NCI-H226 (cell line): ENCODE data around the gene COL9A1.

Experiments used
- DNase-seq: peaks from one replicate; pipeline ENCODE4 v3.0.0-alpha.2; 2015

The COL9A1 gene

DNA sequence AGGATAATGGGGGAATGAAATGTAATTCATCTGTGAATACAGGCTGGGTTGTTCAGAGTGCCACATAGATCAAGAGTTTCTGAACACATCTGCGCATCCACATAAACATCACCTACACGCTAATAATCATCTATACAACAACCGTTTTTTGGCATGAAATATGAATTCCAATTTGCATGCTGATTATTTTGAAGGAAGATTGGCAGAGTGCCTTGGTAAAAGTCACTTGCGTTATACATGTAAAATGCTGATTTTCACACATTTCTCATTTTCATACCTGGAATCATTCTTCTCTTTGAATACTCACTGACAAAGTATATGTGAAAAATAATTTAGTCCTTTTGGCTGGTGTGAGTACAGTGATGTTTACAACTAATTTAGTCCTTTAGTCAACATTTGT lies 17.7 kb downstream of the COL9A1 start:
- no peak for DNase-seq

DNA sequence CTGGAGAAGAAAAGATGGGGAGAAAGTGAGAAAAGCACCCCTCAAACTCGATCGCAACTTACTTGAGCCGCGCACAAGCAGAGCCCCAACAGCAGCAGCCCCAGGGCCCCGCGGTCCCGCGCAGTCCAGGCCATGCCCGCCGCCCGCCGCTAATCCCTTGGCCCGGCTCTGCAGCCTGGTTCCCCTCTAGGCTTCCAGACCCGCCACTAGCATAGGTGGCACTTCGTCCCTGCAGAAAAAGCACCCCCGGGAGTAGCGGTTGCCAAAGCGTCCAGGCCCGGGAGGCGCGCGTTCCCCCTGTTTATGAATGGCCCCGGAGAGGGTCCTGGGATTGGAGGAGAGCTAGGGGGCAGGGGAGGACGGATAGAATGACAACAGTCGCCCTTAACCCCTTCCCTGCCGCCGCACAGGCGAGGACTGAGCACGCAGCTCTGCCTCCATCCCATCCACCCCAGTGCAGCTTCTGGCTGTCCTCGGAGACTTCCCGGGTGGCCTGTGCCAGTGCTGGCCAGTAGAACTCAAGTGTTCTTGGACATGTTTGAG lies 19.9 kb downstream of the COL9A1 start:
- DNase-seq = no peak

DNA sequence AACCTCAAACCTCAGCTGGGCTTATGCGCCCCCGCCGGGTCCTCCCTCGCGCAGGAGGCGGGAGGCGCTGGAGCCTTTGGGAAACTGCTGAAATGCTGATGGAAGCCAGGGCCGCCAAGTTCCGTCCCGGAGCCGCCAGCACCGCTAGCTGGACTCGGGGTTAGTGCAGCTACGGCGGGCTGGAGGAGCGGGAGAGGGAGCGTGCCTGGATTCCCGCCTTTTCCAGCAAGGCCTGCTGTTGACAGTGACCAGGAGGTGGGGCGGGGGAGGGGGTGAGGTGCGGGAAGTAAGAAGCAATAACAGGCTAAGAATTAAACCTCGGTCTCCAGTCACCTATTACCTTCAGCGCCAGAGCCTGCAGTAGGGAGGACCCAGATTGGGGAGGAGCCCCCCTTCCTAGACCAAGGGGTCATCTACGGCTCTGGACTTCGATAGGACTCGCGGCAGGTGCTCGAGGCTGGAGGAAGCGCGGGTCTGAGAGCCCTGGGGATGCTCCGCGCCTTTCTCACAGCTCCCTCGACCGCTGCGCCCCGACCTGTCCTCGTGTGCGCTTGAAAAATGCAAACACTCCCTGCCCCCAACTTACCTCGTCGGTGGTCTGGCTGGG lies 20.5 kb downstream of the COL9A1 start:
- no peak for DNase-seq

DNA sequence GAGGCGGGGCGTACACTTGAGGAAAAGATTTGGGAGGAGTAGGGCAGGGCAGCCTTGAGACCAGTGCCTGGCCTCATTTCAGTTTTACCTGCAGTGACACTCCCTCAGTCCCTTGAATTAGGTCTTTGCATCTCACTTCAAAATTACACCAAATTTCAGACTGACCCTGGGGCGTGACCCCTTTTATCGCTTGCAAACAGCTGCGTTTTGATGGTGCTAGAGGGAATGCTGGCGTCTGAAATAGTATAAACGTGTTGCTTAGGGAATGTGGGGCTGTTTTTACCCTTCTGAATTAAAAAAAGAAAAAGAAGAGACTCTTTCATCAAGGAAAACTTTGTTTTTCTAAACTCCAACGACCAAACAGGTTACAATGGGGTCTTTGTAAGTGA lies 21.0 kb downstream of the COL9A1 start:
- DNase-seq = no peak

DNA sequence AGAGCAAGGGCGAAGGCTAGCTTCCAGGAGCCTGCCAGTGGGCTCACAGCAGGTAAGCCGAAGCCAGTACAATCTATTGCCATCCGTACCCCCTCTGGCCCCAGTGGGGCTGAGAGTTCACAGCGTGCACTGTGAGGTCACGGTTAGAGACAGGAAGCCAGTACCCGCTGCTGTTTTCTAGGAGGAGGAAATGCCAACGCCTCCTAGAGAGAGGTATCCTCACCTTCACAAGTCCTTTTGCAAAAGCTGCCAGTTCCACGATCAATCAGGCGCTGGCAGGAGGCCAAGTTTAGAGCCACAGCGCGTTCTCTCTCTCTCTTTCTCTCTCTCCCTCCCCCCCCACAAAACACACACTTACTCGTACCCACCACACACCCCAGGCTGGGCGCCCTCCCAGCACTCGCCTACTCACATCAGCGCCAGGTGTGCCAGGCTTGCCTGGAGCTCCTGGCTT lies 22.5 kb downstream of the COL9A1 start:
- no peak for DNase-seq

DNA sequence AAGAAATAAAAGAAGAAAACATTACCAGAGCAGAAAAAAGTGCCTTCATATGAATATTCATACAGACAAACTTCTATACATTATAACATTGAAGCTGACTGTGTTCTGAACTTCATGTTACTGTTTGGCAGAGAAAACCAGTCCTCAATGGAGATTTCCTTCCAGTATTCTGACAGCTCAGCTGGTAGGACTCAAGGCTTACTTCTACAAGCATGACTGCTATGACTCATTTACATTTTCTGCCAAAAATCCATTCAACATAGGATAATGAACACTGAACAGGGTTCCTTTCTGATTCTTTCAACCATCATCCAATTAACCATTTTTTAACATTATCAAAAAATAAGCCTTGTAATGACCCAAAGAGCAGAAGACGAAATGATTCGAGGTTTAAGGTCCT lies 25.4 kb downstream of the COL9A1 start:
- no peak for DNase-seq

DNA sequence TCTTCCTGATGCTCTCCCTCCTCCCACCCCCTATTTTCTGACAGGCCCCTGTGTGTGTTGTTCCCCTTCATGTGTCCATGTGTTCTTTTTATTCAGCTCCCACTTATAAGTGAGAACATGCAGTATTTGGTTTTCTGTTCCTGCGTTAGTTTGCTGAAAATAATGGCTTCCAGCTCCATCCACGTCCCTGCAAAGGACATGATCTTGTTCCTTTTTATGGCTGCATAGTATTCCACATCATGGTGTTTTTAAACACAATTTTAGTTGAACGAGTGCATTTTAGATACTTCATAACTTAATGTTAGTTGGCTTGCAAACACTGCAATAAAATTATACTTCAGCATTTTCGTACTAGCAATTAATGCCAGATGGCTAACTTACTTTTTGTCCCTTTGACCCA lies 28.5 kb downstream of the COL9A1 start:
- DNase-seq = no peak

DNA sequence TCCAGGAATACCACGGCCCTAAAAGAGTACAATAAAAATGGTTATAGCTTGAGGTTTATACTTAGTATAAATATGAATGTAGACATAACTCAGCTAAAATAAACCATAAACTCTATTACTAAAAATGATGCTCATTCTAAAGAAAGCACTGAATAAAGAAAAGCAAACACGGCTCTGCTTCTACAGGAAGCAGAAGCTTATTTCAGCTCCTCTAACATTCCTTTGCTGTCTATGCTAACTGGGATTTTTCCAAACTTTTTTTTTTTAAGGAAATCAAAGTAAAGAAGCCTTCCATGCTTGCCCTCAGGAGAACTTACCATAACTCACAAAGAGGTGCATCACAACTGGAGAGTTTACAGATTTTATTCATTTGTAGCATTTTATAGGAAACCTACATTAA lies 30.8 kb downstream of the COL9A1 start:
- no peak for DNase-seq

DNA sequence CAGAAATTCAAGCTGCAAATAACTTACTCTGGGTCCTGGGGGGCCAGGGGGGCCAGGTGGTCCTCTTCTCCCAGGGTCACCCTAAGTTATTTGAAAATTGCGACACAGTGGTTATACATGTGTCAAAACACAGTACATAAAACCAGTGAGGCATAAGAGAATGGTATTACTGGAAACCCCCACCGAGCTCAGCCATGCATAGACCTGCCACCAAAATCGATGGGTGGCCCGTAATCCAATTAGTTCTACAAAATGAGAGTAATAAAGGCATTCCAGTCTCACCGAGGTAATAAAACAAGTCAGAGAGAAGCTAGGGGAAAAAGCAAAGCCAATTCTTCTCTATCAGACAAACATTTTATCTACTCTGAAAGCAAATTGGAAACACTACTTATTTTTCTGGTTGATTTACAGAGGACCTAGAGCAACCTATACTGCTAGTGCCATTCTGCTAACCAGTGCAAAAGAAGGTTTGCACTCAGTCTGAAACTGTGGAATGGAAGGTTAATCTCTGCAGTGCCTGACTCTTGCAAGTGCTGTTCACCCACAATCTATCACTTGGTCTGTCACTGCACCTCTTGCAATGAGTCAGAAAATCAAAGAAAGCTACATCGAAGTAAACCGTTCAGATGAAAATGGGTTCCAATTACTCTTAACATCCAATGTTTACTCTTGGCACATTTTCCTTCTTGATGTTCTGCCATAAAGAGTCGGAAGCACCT lies 32.4 kb downstream of the COL9A1 start:
- no peak for DNase-seq

DNA sequence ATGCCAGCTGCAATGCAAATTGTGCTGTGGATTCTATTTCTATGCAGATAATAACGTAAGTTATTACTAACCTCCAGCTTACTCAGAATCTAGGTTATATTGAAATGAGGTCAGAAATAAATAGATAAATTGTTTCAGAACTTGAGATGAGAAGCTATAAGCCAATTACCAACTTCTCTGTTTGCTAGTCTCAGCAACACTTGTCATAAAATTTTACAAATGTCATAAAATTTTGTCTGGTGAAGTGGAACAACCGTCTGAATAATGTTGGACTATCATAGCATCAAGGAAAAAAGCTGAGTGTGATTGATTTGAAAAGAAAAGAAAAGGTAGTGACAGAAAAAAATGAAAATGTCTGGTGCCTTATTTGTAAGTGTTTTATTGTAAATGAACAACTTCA lies 36.7 kb downstream of the COL9A1 start:
- no peak for DNase-seq

DNA sequence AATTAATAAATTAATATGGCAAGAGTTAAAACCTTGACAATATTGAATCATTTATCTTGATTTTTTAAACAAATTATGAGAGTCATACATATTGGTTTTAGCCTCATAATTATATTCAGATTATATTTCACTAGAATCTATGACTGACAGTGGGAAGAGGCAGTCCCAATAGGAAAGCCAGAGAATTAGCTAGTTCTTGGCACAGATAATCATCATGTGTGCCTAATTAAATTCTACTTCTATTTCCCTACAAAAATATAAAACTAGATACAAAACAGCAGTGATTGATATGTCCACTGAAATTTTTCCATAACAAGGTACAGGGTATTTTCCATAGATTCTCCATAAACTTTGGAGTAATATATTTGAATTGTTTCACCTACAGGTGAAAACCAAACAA lies 38.6 kb downstream of the COL9A1 start:
- DNase-seq = no peak

DNA sequence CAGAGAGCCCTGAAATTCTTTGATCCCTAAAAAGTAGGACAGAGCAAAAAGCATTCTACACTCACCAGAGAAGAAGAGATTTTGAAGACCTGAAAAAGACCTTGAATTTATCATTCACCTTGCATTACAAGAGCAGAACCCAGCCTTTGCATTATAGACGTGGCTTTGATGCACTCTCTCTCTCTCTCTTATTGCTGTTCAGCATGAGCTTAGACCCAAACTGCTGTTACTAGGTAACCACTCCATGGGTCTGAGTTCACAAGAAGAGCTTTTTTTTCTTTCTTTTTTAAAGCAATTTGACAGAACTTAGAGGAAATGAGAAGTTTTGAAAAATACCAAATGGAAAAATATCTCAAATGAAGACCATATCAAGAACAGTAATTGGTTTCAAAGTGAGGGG lies 44.4 kb downstream of the COL9A1 start:
- no peak for DNase-seq

DNA sequence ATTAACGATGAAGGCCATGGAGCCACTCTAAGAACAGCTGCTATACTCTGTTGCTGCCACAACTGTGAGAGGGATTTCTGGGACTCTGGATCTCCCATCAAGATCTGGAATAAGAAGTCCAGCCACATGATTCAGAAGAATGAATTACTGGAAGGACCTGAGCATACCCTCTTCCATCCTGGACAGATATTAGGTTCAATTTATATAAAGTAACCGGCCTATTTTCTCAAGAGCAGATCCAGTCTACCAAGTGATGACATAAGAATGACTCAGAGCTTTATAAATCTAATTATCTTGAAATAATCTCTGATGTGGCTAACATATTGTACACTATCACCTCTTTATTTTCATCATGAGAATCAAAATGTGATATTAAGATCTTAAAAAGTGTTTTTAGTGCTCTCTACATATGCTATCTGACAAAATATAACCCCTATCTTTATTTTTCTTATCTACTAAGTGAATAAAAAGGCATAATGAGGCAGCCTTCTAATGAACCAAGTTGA lies 45.1 kb downstream of the COL9A1 start:
- no peak for DNase-seq

DNA sequence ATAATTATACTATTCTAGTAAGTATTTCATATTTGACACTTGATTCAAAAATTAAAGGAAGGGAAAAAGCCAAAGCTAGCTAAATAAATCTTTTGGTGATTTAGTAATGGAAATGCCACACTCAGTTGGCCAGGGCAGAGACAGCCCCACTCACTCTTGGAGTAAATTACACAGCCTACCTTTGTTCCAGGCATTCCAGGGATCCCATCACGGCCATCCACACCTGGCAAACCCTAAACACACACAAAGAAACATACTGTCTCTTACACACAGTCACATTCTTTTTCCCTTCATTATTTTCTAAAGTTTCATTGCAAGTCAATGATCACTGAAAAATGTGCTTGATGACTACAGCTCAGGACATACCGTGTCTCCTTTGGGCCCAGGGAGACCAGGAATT lies 48.1 kb downstream of the COL9A1 start:
- DNase-seq = no peak

DNA sequence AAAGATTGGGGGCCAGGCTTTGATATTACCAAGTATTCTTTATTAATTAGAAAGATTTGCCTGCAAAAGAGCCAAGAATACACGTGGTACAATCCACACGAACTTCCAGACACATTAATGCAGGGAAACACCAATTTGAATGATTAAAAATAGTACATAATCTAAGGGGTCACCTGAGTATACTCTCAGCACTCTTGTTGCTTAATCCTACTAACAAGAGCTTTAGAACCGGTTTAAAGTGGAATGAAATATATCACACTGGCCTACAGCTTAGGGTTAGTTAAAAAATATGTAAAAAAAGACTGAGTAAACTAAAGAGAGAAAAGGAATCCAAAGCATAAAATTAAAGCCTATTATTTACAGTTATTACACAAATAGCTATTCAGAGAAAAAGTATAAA lies 49.0 kb downstream of the COL9A1 start:
- DNase-seq = no peak

DNA sequence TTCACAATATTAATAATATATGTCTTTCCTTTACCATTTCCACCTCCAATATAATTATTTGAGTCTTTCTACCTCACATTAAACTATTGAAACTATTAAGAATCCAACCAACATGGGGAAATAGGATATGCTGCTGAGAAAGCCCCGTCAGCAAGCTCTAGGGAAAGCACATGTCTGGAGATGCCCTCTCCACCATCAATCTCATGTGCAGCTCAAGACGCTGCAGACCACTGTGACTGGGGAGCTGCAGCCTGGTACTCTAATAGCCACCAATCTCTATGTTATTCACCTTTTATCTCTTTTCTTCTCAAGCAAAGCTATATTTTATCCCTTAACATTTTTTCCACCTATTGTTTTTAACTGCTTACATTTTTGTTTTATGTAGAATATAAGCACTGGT lies 50.3 kb downstream of the COL9A1 start:
- DNase-seq = no peak

DNA sequence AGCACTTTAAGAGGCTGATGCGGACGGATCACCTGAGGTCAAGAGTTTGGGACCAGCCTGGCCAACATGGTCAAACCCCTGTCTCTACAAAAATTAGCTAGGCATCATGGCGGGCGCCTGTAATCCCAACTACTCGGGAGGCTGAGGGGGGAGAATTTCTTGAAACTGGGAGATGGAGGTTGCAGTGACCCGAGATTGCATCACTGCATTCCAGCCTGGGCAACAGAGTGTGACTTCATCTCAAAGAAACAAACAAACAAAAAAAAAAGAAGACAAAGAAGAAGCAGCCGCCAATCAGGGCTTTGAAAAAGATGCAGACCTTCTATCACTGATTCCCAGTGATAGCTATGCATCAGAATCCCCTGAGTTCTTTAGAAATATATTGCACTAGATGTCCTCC lies 56.8 kb downstream of the COL9A1 start:
- no peak for DNase-seq

DNA sequence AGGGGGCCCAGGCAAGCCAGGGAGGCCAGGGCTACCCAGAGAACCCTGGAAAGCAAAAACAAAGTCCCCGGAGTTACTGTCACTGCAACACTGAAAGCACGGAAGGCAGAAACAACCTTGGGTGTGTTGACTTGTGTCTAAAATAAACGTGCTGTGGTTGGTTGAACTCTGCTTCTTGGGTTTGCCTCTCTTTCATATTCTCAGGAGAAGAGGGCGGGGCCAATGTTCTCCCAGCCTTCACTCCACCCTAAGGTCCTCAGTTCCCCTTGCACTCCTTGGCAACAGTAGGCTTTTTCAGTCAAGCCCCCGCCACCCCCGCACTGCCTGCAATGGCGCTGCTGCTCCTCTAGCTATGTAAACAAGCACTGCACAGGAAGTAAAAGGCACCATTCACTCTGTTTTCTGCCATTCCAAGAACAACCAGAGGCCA lies 60.9 kb downstream of the COL9A1 start:
- DNase-seq = no peak

DNA sequence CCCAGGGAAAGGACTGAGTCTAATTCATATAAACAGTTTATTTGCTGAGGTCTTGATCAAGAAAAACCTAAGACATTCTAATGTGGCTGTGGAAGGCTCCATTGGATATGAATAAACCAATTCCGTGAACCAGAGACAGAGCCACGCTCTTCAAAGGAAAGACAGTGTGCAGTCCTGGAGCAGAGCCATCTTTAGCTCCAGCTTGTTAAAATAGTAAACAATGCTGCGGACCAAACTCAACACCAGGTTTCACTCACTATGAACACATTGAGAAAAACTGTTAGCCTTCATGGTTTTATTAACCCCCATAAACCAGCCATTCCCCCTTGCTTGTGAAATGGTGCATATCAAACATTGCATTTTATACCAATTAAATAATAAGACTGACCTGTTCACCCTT lies 61.9 kb downstream of the COL9A1 start:
- DNase-seq = no peak

DNA sequence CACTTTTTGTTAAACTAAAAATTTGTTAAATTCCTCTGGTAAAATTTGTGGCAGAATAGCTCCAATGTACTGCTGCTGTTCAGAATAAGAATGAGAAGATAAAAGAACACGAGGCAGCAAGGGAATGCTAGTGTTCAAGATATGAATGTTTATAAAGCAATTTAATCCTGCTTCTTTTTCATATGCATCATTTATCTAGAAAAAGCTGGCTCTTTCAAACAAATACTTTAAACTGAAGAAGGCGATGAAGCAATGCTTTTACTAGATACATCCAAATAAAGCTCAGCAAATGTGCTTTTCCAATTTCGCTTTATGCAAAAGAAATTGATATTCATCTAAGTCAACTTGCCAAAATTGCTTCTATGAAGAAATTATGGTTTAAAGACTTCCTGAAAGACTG lies 66.5 kb downstream of the COL9A1 start:
- DNase-seq = no peak

DNA sequence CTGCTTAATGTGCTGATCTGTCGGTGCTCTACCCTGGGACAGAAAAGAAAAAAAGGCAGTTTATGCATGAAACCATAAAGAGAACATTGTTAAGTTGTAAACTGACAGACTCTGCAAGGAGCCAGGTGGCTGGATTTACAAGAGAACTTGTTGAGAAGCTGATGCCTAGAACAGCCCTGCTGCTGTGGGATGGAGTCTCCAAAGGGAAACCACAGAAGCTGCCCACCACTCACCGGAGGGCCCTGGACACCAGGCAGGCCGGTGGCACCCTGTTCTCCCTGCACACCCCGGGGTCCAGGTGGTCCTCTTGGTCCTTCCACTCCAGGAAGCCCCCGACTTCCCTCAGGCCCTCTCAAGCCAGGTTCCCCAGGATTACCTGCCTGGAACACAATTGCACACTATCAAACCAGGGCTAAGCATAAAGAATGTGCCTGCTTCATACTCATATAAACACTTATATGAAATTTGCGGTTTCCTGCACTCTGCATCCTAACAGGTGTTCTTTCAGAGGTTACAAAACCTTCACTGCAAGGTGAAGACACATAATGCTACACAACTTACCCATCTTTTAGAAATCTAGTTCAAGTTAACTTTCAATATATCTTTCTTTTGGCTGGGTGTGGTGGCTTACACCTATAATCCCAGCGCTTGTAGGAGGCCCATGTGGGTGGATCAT lies 68.2 kb downstream of the COL9A1 start:
- DNase-seq = no peak

DNA sequence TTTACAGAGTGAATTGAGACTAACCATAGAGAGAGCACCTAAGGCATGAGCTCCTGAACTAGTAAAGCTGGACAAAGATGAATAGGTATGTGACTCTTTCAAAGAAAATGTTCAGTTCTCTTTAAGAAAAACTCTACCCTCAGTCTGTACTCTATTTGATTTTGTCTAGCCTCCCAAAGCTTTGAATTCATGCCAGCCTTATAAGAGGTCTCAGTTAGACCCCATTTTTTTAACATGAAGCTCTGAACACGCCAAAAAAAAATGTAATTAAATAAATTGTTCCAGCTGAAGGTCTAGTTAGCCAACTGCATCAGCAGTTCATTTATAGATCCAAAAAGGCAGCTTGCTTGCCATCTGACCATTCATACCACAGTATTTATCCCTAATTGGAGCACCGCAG lies 71.6 kb downstream of the COL9A1 start:
- no peak for DNase-seq

DNA sequence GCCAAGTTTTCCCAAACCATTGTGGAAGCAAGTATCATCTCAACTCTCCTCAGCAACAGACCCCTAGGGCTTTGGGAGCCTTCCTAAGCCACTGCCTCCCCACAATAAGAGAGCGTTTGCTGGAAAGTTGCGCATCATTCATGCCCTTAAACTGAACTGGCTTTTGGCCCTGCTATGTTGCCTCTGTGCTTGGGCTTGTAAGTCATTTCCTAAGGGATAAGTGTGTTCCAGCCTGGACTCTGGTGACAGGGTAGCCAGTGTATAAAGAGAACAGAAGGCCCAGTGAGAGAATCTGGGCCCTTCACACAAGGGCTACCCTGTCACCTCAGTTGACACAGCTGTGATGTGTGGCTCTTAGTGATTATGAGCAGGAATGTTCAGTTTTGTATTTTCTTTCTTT lies 77.8 kb downstream of the COL9A1 start:
- DNase-seq = no peak

DNA sequence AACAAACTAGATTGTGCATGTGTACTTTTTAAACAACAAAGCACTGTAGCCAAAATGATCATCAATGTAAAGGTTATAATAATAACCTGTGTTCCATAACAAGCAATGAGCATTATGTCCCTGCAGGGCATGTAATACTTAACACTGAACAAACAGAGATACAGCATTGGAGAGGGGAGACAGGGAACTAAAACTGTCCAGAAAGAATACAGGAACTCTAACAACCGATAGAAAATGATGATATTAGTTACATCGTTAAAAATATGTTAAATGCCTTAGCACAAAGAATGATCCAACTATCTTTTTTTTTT lies 80.5 kb downstream of the COL9A1 start:
- no peak for DNase-seq
